ENCODE results near the gene BMP7.

DNA sequence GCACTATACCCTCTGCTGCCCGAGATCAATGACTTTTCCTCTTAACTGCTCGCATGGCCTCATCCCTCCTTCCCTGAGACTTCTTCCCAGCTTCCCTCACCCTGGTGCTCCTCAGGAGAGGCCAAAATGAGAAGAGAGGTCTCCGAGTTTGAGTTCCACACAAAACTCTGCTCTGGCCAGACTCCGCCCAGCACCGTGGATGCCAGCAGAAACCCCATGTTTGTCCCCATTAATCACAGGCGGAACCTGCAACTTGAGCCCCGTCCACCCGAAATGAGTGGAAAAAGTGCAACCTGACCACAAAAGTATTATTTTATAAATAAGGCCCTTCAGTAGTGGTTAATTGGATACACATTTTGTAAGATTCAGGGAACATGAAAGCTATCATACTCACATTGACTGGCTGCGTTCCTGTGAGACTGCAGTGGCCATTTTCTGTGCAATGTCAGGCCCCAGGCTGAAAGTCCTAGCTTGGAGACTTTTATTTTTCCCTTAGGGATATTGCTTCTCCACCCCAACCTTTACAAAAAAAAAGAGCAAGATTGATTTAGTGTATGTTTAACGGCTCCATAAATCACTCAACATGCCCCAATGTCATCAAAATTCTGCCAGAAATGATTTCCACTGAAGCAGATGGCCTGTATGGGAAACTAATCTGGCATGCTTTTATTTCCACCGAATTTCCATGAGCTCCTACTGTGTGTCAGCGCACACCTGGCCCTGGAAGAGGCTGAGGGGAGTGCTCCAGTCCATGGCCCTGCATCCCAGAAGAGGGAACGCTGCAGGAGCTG, 134.6 kb downstream of the BMP7 start:
- TF ChIP-seq POLR2AphosphoS5 (IDR thresholded peaks at IDR 0.05; ENCODE audit: borderline replicate concordance, low read depth, low read length) (no peak), EZH2 (IDR thresholded peaks at IDR 0.05) (no peak)
